GM21515 (cell line): Measurements from ENCODE around the gene NVL.
A peak's percentile ranks its signal among the peaks of the same experiment; 100 is the strongest.
"Not testable (repeated sequence)": the region's sequence is repeated elsewhere in the genome, so short reads cannot be mapped to it uniquely, and the experiment has no call there.

Experiments used
- ATAC-seq: cut with Tn5 transposase; IDR thresholded peaks from one replicate; pipeline ENCODE4 v1.9.1; 2021; ENCODE audit not compliant: unreplicated experiment

NVL gene

DNA sequence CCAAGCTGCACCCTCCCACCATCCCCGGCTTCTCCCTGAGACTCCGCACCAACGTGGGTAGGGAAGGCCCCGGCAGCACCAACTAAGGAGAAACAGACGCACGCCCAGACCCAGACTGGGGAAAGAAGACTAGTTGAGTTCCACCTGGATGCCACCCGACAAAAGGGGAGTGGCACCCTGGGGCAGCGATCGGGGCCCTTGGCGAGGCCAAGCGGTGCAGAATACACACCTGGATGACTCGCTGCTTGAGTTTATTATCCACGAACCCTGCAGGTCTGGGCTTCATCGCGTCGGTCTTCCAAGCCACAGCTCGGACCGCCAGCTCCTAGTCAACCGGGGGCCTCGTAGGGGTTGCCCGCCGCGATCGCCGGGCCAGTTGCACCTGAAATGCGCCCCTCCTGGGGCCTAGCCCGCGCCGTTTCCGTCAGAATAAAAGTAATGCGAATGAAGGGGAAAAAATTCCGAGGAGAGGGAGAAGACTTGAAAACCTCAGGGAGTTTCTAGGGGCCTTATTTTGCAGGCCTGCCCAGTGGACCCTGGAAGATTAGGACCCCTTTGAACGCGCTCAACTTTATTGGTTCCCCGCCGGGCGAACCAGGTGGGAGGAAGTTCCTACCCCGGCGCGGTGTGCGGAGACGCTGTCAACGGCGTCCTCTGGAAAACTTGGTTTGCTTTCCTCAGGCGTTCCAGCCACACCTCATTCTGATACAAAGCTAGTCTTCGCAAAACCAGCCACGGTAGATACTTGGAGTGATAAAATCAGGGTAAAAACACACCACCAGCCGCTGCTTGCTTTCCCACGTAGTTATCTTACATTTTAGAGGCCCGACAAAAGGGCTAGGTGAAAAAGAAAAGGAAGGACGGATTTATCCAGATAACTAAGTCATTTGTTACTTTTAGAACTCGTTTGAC is at the start of gene NVL:
TSS of gene NVL (minus strand) at position 331 of the 912 bp plus-strand sequence. CDS start at position 286, 45 bp downstream.
- ATAC-seq, result peak; percentile 84

- peak; percentile 44 for ATAC-seq
Measured at GRCh38 chr1:224378855-224379631, 49.1 kb upstream of the NVL start.

GRCh38 chr1:224377676-224378006 is 47.7 kb upstream of the NVL start:
- peak; percentile 58 for ATAC-seq

- no peak for ATAC-seq
Measured at GRCh38 chr1:224375059-224375458, 45.1 kb upstream of the NVL start.

- no peak for ATAC-seq
Measured at GRCh38 chr1:224373008-224373590, 43.1 kb upstream of the NVL start.

DNA sequence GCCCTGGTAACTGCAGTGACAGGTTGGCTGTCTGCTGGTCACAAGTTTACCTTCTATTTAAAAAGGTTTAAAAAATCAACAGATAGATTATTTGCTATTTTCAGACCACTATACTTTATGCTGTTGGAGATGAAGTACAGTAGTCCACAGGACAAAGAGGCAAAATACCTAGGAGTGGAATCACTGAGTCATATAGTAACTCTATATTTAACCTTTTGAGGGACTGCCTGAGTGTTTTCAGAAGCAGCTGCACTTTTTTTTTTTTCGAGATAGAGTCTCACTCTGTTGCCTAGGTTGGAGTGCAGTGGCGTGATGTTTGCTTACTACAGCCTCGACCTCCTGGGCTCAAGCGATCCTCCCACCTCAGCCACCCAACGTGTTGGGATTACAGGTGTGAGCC is 38.4 kb upstream of the NVL start:
- ATAC-seq, result peak; percentile 84

DNA sequence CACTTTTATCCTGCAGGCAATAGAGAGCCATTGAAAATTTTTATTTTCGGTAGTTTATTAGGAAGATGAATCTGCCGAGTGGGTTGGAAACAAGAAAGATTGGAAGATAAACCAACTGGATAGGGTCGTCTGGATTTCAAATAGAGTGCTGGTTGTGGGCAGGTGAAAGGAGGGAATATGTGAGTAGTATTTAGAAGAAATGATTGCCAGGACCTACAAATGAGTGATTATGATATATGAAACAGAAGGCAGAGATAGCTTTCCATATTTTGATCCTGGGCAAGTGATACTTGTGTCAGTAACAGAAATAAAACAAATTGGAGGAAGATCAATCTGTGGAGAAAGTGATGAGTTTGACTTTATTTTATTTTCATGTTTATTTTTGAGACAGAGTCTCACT is 29.2 kb upstream of the NVL start:
- ATAC-seq, result no peak

DNA sequence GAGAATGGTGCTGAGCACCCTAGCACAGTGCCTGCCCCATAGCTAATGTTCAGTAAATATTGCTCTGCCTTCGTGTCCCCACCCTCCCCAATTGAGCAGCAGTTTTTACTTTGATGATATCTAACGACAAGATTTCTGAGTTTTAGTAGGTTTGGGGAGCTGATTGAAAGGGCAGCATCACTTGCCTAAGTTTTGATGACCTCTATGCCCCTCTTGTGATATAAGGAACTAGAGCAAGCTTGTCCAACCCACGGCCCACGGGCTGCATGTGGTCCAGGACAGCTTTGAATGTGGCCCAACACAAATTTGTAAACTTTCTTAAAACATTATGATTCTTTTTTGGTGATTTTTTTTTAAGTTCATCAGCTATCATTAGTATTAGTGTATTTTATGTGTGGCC is 28.3 kb upstream of the NVL start:
- no peak for ATAC-seq

DNA sequence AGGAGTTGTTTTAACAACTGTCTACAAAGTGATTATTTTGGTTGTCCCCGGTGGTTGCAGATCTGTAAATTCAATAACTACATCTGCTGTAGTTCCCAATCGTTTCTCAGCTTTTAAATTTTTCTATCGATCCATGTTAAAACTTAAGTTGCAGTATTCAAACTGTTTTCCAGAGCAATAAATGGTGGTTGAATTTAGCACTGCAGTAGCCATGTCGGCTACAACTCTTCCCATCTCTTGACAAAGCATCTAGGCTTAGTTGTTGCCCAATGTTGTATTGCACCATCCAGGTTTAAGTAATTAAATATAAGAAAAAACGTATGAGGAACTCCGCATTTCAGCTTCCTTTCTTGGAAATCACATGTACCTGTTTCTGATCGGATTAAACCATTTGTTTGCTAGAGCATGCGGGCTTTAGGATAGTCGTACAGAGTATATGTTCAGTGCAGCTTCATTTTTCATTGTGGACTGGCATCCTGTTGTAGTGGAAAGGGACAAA is 27.7 kb upstream of the NVL start:
- ATAC-seq, result no peak

DNA sequence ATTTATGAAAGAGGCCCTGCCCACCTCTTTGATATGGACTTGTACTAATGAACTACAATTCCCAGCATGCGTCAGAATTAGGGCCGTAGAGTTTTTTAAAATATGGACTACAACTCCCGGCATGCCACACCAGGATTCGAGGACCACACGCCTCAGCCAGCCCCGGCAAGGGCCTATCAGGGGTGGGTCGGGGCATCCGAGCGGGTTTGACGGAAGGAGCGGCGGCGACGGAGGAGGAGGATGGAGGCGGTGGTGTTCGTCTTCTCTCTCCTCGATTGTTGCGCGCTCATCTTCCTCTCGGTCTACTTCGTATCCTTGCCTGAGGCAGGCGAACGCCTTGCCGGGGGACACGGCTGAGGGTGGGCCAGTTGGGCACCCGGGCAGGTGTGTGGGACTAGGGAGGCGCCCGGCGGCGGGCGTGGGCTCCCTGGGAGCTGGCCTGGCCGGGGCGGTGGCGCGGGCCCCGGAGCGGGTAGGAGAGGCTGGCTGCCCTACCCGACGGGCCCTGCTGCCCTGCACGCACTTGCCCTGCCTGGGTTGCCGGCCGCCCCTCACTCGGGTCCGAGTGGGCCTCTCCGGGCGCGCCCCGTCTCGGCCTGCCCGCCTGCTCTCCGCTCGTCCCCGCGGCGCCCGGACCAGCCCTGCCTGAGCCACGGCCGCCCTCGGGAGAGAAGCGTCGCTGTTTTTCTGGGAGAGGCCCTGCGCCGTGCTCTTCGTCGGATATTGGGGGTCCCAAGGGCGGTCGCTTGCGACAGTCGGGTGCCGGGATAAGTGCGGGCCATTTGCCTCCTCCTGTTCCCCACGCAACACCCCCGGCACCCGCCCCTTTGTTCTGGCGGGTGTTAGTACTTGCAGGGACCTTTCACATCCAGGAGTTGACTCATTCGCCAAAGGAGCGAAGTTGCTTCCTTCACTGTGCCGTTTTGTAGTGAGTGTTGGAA is 27.0 kb upstream of the NVL start, which contains the start of gene CNIH4:
TSS of gene CNIH4 (plus strand) at position 195 of the 941 bp plus-strand sequence. CDS start at position 241, 46 bp downstream.
- peak; percentile 98 for ATAC-seq

- ATAC-seq, result no peak
Measured at GRCh38 chr1:224353975-224354925, 24.3 kb upstream of the NVL start.

DNA sequence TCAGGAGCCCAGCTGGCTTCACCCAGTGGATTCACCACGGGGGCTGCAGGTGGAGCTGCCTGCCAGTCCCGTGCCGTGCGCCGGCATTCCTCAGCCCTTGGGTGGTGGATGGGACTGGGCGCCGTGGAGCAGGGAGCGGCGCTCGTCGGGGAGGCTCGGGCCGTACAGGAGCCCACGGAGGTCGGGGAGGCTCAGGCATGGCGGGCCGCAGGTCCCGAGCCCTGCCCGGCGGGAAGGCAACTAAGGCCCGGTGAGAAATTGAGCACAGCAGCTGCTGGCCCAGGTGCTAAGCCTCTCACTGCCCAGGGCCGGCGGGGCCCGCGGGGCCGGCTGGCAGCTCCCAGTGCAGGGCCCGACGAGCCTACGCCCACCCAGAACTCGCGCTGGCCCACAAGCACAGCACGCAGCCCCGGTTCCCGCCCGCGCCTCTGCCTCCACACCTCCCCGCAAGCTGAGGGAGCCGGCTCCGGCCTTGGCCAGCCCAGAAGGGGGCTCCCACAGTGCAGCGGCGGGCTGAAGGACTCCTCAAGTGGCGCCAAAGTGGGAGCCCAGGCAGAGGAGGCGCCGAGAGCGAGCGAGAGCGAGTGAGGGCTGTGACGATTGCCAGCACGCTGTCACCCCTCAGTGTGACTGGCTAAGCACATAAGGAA is 22.6 kb upstream of the NVL start:
- not testable (repeated sequence) for ATAC-seq

GRCh38 chr1:224349716-224350115 is 19.7 kb upstream of the NVL start:
- not testable (repeated sequence) for ATAC-seq

DNA sequence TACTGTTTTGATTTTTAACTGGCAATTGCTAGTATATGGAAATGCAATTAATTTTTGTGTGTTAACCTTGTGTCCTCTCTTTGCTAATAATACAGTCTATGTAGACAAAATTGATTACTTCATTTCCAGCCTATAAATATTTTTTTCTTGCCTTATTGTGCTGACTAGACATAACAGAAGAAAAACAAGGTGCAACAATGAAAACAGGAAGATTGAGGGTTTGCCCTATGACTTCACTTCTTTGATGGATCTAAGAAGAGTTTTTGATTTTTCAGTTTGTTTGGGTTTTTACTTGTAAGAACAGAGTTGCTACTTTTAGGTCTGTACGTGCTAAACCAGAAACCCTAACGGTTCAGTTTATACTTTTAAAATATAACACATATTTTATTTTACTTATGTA is 18.2 kb upstream of the NVL start:
- ATAC-seq, result no peak

DNA sequence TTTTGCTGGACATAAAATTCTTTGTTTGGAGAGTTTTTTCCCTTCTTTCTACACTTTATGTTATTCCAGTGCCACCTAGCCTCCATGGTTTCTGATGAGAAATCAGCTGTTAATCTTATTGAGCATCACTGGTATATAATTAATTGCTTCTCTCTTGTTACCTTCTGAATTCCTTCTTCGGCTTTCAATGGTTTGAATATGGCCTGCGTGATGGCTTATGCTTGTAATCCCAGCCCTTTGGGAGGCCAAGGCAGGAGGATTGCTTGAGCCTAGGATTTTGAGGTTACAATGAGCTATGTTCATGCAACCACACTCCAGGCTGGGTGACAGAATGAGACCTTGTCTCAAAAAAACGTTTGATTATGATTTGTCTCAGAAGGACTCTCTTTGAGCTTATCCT is 13.7 kb upstream of the NVL start:
- ATAC-seq, result no peak

DNA sequence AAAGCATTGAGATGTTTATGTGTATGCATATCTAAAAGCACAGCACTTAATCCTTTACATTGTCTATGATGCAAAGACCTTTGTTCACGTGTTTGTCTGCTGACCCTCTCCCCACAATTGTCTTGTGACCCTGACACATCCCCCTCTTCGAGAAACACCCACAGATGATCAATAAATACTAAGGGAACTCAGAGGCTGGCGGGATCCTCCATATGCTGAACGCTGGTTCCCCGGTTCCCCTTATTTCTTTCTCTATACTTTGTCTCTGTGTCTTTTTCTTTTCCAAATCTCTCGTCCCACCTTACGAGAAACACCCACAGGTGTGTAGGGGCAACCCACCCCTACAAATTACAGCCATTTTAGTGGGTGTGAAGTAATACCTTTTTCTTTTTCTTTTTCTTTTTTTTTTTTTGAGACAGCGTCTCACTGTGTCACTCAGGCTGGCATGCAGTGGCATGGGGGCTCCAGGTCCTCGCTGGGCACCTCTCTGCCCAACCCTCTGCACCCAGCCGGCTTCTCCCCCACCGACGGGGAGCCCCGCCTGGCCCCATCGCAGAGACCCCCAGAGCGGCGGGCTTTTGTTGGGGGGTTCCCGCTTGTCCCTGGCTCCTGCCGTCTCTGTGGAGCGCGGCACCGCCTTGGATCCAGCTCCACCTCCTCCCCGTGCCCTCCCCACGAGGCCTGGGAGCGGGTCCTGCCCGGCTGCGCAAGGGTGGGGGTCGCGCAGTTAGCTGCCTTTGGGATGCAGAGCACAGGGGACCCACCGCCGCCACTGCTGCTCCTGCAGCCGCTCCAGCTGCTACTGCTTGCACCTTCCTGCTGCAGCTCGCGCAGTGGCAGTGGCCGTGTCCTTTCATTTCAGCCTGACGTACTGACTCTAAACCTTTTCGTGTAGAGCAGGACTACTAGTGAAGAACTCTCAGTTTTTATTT is 10.7 kb upstream of the NVL start:
- ATAC-seq, result peak; percentile 80

GRCh38 chr1:224339442-224340033 is 9.6 kb upstream of the NVL start:
- no peak for ATAC-seq
